Medulla oblongata (tissue), 1 donor: ENCODE measurements around the gene SFTA2.
"Not testable (repeated sequence)": the region's sequence is repeated elsewhere in the genome, so short reads cannot be mapped to it uniquely, and the experiment has no call there.

Experiments
- DNase-seq: peaks from one replicate; pipeline ENCODE4 v3.0.0-alpha.2; 2015; ENCODE audit errors: extremely low spot score

The SFTA2 gene

DNA sequence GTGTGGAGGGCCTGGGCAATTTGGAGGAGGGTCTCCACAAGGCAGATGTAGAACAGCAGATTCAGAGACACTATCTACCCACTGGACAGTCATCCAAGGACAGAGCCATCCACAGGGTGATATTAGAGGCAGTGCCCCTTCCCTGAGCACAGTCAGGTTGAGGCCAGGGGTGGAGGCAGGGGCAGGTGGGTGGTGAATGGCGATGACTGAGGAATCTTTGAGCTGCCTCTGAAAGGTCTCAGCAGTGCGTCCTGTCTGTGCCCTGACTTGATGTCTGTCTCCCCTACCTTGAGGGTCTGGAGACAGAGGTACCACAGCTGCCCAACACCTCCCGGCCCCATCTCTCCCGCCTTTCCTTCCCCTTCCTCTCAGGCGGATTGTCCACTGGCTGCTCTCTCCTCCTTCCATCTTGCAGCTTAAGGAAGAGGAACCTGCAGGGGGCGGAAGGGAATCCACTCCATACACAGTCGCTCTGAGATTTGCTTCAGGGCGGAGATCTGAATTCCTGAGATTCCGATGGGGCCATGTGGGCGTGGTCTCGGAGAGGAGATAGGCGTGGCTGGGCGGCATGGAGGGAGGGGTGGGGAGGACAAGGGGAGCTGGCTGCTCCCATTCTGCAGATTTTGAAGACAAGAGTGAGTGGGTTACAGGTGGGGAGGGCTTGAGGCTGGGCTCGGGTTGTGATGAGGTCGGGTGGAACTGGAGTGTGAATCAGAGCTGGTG lies 10.5 kb upstream of the SFTA2 start:
- peak; percentile 16 for DNase-seq

DNA sequence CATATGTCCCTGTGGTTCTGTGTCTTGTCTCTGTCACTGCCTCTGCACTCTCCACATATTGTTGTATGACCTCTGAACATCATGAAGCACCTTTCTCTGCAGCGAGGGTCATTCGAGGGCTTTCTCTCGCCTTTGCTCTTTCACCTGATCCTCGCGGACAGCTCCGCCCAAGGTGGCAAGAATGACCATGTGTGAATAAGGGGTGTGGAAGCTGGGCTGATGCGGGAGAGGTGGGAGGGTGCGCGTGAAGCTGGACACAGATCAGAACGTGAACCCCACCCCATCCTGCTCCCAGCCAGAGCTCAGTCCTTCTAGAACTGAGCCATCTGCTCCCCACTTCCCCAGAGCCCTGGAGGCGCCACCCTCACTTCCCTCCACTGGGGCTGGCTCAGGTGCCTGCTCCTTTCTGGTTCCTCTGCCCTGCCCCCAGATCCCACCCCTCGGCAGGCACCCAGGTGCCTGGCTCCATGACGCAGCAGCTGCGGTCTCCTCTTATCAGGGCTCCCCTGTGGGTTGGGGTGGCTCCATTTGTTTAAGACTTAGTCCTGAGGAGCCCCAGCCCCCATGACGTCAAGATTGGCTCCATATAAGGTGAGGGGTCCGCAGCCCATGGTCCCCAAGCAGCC lies 8.5 kb upstream of the SFTA2 start, which contains the start of gene MUCL3:
Gene MUCL3 (plus strand): TSS at position 613 of the 626 bp plus-strand sequence. CDS start 27 bp downstream, outside the sequence.
- DNase-seq = no peak

DNA sequence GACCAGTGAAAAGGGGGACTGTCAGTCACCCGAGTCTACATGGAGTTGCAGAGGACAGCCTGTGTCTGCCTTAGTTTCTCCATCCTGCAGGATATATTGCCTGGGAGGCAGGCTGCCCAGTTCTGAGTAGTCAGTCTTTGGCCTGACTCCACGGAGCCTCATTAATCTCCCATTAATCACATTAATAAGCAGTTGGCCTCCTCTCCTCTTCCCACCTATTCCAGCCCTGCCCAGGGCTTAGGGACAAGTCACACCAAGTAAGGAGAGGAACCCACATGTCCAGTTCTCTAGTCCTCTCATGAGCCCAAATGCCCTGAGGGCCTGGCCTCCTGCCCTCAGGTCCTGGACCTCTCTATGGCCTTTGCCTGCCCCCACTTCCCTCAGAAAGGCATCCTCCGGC lies 7.5 kb upstream of the SFTA2 start:
- DNase-seq = no peak

DNA sequence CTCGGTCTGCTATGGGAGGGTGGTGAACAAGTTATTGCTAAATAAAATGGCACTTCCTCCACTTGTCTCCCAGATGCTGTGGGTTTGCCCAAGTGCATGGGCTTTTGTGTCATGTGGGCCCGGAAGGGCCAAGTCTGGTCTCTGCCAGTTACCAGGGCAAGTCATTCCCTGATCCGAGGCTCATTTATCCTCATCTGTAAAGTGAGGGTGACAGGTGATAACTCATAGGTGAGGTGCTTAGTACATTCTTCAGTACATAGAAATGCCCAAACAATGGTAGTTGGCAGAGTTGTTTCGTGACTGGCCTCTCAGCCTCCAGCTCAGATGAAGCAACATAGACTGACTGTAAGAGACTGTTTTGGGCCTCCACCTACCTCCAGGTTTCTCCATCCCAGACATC lies 6.8 kb upstream of the SFTA2 start:
- DNase-seq = peak; percentile 25

DNA sequence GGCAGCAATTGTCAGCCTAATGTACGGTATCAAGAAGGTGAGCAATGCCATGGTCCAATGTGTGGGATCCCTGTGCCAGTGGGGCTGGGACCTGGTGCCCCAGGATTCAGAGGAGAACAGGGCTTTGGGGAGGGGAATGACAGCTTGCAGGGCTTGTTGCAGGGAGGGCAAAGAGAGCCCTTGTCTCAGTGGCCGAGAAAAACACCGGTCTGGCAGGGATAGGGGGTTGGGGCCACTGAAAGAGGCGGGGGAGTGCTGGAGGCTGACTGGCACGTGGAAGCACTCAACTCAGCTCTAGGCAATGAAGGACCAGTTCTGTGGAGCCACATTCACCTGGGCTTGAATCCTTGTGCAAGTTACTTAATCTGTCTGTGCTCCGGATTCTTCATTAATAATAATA lies 5.3 kb upstream of the SFTA2 start:
- no peak for DNase-seq

DNA sequence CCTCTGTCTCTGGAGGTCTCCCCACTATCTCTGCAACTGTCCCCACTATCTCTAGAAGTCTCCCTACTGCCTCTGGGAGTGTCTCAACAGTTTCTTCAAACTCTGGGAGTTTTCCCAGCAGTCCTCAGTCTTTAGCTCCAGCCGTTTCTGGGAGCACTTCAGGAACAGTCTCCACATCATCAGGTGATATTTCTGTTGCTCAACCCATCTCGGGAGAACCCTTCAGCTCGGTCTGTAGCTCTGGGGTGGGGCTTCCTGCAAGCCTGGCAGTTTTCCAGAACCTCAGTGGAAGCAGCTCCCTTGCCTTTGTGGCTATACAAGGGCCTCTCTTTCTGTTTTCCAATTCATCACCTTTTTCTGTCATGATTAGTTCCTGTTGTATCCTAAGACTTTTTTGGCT lies 3.0 kb upstream of the SFTA2 start:
- no peak for DNase-seq

DNA sequence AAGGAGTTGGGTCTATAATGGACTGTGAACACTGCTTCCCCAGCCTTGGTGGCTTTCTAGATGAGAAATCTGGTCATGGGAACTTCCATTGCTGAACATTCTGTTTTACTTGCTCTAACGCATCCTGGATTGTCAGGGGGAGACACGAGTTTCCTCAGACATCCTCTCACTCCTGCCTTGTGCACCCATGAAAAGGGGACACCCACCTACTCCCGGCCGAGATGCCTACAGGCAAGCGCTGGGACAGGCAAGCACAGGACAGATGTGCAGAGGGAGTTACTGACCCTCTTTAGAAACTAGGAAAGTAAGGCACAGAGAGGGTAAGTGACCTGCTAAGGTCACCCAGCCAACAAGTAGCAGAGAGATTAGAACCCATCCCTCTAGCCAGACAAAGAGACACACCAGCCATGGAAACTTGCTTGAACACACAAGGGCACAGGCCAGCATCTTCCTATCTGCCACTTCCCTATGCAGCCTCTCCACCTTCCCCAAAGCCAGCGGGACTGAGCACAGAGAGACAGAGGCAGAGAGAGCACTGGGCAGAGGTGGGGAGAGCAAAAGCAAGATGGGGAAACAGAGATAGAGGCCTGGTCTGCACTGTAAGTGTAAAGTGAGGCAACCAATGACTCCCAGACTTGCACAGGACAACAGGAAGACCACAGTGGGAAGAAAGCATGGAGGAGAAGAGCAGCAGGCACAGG lies 845 bp upstream of the SFTA2 start:
- DNase-seq = no peak

DNA sequence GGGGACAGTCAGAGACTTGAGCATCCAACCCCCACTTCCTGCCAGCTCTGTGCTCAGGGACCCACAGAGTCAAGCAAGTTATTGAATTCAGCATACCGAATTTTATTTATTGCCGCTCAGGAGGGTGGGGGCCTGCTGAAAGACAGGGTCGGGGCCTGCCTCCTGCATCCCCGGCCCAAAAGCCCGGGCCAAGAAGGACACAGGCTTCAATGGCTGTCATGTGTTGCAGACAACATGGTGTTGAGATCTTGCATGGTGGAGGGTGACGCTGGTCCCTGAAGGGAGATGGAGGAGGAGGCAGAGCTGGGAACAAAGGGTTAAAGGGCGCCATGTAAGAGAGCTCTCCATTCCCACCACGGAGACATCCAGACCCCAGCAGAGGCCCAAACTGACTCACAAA lies 698 bp downstream of the SFTA2 start:
- no peak for DNase-seq

DNA sequence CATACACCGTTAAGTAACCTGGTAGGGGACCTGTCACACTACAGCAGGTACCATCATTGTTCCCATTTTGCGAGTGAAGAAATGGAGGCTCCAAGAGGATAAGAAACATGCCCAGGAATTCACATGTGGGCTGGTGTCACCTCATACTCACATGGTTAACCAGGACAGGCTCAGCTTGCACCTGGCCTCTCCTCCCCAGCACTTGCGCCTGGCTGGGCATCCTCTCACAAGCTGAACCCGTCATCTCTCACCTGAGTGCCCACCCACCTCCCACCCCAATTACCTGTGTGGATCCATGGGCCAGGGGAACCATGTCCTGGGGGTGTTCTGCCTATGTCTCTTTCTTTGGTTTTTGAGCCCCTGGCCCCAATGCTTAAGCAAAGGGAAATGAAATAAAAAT lies 1.5 kb downstream of the SFTA2 start:
- DNase-seq = no peak

DNA sequence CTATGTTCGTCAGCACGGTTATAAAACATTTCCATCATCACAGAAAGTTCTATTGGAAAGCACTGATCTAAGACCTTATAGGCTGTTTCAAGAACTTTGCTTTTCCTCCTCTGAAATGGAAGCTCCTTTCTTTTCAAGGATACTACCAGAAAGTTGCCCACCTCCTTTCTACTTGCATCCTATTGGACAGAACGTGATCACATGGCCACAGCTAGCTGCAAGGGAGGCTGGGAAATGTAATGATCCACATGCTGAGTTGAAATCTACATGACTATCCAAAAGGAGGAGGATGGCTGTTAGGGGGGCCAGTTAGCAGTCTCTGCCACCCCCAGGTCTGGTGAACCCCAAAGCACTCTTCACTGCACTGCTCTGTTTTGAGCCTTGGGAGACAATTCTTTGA lies 3.3 kb downstream of the SFTA2 start:
- DNase-seq = no peak

DNA sequence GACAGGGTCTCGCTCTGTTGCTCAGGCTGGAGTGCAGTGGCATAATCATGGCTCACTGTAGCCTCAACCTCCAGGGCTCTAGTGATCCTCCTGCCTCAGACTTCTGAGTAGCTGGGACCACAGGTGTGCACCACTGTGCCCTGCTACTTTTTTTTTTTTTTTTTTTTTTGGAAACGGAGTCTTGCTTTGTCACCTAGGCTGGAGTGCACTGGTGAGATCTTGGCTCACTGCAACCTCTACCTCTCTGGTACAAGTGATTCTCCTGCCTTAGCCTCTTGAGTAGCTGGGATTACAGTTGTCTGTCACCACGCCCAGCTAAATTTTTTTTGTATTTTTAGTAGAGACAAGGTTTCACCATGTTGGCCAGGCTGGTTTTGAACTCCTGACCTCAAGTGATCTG lies 4.9 kb downstream of the SFTA2 start:
- not testable (repeated sequence) for DNase-seq

DNA sequence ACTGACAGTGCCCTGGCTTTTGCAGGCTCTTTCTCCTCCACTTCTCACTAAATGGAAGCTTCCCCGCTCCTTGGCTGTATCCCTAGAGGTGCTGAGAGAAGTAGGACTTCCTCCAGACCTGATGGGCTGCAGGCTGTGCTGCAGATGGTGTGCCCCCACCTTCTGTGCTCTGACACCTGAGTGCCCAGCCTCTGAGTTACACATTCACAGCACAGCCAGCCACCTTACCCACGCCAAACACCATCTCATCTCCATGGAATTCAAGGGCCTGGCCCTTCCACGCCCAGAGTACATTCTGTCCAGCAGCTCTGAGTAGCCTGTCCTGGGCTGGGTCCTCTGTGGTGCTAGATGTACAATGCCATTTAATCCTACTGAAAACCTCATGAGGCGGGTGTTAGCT lies 5.3 kb downstream of the SFTA2 start:
- DNase-seq = no peak

DNA sequence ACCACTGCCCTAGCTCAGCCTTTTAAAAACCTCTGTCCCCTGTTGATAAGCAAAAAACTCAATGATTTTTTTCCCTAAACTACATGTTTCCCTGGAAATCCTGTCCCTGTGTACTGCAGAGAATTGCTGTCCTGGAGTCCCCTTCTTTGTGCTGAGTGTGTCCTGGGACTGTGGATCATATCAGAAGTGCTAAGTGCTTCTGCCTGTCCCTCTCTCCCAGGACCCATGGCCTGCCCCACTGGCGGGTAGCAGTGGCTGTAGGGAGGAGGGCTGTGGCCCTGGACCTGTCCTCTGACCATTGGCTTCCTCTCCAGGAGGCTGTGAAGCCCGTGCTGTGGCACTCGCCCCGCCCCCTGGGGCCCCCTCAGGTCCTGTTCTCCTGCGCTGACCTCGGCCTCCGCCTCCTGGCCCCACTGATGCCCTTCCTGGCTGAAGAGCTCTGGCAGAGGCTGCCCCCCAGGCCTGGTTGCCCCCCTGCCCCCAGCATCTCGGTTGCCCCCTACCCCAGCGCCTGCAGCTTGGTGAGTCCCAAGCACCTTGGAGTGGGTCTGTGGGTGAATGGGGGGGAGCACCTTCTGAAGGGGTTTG lies 7.8 kb downstream of the SFTA2 start:
- DNase-seq = not testable (repeated sequence)

DNA sequence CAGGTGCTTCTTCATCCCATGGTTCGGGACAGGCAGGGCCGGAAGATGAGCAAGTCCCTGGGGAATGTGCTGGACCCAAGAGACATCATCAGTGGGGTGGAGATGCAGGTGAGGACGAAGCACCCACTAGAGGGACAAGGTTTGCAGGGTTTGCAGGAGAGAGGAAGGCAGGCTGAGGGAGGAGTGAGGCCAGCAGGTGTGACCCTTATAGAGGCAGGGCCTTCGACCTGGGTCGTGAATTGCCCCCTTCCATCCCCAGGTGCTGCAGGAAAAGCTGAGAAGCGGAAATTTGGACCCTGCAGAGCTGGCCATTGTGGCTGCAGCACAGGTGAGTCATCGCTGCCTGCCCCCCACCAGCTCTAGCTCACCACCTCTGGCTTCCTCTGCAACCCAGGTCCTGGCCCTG lies 9.5 kb downstream of the SFTA2 start:
- no peak for DNase-seq

DNA sequence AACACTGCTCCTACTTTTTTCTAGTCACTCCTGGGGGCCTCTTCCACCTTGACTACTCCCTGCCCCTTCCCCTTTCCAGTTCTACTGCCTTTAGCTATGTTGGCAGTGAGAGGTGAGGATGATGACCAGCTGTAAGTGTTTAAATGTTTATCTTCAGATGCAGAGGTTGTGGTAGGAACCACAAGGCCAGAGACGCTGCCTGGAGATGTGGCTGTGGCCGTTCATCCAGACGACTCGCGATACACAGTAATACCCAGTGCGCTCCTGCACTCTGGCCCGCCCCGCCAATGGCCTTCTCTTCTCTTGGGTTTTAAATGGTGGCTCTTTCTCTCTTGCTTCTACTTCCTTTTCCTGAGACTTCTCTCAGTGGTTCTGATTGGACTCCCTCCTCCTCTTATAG lies 13.3 kb downstream of the SFTA2 start:
- DNase-seq = no peak

DNA sequence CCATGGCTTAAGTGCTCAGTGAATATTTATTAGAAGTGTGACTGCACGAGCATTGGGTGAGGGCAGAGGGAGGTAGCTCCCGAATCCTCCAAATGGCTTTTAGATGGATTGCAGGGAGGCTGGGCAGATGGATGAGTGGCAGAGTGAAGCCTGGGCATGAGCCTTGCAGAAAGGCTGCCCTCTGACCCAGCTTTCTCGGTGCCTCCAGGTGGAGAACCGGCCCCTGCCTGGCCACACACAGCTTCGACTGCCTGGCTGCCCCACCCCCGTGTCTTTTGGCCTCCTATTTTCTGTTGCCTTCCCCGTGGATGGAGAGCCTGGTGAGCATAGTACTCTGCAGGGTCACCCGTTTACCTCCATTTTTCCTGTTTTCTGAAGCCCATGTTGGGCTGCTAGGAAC lies 14.5 kb downstream of the SFTA2 start:
- no peak for DNase-seq

DNA sequence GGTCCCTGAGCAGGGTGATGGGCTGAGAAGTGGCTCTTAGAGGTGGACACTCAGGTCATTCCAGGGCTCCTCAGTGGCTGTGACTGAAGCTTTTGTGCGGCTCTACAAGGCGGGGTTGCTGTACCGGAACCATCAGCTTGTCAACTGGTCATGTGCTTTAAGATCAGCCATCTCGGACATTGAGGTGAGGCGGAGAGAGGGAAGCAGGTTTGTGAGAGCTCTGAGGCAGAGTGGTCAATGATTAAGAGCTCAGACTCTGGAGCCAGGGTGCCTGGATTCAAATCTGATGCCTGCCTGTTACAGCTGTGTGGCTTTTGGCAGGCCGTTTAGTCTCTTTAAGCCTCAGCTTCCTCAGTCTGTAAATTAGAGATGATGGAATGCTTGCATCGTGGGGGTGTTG lies 14.9 kb downstream of the SFTA2 start:
- DNase-seq = peak; percentile 16

DNA sequence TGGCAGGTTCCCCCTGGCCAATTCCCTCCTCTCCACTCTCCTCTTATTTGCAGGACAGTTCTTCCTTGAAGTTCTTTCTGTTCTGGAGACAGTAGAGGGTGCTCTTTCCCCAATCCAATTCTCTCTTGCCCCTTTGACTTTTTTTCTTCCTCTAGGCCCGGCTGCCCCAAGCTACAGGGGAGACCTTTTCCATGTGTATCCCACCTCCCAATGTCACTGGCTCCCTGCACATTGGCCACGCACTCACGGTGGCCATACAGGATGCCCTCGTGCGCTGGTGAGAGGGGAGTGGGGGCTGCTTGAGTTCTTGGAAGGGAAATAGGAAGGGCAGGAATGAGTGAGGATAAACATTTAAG lies 16.4 kb downstream of the SFTA2 start:
- DNase-seq = peak; percentile 96

DNA sequence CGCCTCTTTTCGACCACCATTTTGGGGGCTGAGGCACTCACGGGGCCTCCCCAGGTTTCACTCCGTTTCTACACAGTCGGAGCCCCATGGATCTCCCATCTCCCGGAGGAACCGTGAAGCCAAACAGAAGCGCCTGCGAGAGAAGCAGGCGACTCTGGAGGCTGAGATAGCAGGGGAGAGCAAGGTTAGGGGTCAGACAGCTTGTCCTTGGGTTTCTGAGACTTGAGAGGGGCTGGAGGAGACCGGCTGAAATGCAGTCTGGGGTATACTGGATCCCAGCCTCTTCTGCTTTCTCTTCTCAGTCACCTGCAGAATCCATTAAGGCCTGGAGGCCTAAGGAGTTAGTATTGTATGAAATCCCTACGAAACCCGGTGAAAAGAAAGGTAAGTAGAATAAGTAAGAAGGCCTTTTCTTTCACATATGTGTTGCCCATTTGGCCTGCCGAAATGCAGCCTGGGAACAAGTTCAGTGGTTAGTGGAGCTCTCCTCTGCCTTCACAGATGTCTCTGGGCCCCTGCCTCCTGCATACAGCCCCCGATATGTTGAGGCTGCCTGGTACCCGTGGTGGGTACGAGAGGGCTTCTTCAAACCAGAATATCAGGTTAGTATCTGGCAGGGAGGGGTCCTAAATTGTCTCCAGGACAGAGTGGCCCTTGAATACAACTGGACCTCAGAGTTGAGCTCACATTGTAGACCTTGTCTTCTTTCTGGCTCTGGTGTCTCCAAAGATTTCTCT lies 16.9 kb downstream of the SFTA2 start:
- DNase-seq = no peak

DNA sequence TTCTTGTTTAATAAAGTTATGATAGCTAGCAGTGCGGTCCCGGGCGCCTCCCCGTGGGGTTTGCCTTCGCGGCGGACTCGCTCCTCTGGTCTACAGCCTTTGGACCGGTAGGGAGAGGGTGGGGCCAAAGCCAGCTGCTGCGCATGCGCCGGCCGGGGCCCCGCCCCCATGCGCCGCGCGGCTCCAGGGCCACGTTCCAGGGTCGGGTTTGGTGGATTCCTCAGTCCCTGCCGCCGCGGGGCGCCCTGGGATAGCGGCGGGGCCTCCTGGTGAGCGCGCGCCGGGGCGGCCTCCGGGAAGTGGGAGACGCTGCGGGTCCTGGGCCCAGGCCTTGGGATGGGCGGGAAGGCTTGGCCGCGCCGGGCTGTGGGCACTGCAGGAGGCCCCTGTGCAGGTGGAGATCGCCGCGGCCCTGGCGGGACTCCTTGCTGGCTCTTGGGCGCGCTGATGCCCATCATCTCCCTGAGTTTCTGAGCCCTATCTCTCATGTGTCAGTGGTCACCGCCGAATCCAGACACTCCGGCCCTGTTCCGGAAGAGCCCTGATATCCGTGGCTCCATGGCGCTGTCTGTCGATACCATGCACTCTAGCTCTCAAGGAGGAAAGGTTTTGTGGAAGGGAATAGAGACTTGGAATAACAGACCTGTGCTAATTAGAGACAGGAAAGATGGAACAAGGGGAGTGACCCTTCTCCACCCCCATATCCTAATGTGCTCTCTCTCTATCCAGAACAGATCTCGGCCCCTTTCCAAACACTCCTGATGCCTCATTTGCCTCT lies 17.7 kb downstream of the SFTA2 start, which contains the start of gene VARS2:
Gene VARS2 (plus strand): TSS at position 163 of the 778 bp plus-strand sequence. CDS start 599 bp downstream, at position 762.
- DNase-seq = peak; percentile 97

DNA sequence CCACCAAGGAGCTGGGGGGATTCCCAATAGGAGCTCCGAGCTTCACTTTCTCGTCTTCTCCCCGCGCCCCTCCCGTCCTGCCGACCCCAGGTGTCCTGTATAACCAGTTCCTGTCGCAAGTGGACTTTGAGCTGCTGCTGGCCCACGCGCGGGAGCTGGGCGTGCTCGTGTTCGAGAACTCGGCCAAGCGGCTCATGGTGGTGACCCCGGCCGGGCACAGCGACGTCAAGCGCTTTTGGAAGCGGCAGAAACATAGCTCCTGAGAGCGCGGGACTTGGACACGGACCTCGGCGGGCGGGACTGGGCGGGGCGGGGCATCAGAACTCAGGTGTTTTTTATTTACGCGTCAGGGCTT lies 18.3 kb downstream of the SFTA2 start:
- no peak for DNase-seq
